ENCODE measurements around the gene LAMTOR2.

- TF ChIP-seq CTCF (conservative IDR thresholded peaks at IDR 0.05) (no peak), ZFX (IDR thresholded peaks at IDR 0.05) (no peak)
These were observed 9.5 kb upstream of the LAMTOR2 start for GRCh38 chr1:156045076-156045475.

All from C4-2B (cell line).